HG03045 (cell line): ENCODE data around the gene OR1J2.
"Not testable (repeated sequence)": the region's sequence is repeated elsewhere in the genome, so short reads cannot be mapped to it uniquely, and the experiment has no call there.

Experiments
- ATAC-seq: cut with Tn5 transposase; IDR thresholded peaks from one replicate; pipeline ENCODE4 v1.9.1; 2021; ENCODE audit warnings: mild to moderate bottlenecking, moderate library complexity; ENCODE audit not compliant: unreplicated experiment

The OR1J2 gene, protein sequence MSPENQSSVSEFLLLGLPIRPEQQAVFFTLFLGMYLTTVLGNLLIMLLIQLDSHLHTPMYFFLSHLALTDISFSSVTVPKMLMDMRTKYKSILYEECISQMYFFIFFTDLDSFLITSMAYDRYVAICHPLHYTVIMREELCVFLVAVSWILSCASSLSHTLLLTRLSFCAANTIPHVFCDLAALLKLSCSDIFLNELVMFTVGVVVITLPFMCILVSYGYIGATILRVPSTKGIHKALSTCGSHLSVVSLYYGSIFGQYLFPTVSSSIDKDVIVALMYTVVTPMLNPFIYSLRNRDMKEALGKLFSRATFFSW

GRCh38 chr9:122510502-122510901 is at the start of gene OR1J2:
OR1J2 (plus strand) TSS chr9:122510802; CDS start chr9:122510802, 0 bp downstream.
- ATAC-seq, result no peak

GRCh38 chr9:122463828-122464632 is 46.6 kb upstream of the OR1J2 start:
- ATAC-seq, result no peak

DNA sequence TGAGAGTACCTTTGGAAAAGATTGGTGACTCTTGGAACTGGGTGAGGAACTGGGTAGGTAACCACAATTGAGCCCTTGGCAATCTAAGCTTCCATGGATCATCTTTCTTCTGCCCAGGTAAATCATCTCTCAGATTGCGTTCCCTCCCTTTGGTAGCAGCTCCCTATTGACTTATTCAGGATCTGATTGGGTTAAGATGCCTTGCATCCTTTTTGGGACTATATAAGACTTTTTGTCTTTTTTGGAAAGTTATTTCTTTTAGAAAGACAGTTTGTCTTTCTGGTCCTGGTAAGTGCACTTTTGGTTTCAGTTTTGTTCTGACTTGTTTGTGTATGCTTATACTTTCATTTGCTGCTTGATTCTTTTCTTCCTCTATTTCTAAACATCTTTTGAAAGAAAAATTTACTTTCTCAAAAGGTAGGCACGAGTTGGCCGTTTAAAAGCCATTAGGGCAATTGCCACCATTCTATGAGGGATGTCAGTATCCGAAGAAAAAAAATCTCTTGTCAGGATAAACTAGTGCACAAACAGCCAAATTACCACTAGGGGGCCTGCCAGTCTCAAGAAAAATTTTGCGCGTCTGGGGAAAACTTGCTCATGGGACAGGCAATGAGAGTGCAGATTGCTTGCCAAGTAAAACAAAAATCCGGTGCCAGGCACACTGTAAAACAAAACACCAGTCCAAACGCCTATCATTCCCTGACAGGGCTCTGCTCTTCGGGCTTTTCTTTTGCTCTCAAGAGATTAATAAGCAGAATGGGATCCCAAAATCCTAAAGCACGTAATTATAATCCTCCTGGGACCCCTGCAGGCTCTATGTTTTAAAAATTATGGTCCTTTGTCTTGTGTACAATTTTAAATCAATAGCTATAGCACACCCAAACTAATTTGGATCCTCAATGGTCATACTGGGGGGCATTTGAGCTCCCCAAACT is 45.7 kb upstream of the OR1J2 start:
- no peak for ATAC-seq

DNA sequence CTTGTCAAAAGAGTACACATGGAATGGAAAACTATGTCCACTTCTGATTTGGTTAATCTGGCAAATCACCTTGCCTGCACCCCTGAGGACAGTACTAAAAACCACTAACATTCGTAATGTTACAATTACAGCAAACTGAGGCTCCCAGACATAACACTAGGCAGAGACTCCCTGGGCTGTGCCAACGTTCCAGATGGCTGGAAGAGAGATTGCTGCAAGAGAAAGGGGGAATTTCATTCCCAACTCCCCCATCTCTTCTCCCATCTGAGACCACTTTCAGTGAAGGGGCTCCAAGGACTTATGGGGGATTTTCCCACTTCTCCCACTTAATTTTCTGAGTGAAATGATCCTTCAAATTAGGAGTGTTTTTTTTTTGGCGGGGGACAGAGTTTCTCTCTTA is 44.1 kb upstream of the OR1J2 start:
- no peak for ATAC-seq

GRCh38 chr9:122468735-122469134 is 41.9 kb upstream of the OR1J2 start:
- no peak for ATAC-seq

GRCh38 chr9:122474561-122474960 is 36.0 kb upstream of the OR1J2 start:
- ATAC-seq, result no peak

GRCh38 chr9:122475717-122476116 is 34.9 kb upstream of the OR1J2 start:
- ATAC-seq, result no peak

GRCh38 chr9:122477346-122477745 is 33.3 kb upstream of the OR1J2 start:
- no peak for ATAC-seq

- no peak for ATAC-seq
Observed at GRCh38 chr9:122477826-122478225, 32.8 kb upstream of the OR1J2 start, which contains the start of gene OR1J1. OR1J1 (minus strand) TSS chr9:122477926; CDS start chr9:122477926, 0 bp downstream.

- ATAC-seq, result no peak
Observed at GRCh38 chr9:122479062-122479461, 31.5 kb upstream of the OR1J2 start.

DNA sequence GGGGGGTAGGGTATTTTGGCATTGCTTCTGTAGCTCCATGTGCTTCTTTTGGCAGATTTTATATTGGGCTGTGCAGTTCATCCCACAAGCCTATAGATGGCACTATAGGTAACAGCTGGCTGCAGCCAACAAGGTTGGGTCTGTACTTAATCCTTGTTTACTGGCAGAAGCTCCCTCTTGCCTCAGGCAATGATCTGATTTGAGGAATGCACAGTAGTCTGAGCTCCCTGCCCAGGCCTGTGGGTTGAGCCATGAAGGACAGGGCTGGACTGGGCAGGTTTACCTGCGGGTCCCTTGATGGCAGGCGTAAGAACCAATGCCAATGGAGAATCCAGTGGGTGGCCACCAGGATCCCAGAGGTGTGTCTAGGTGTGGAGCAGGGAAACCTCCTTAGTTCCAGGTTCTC is 11.7 kb upstream of the OR1J2 start:
- ATAC-seq, result no peak

DNA sequence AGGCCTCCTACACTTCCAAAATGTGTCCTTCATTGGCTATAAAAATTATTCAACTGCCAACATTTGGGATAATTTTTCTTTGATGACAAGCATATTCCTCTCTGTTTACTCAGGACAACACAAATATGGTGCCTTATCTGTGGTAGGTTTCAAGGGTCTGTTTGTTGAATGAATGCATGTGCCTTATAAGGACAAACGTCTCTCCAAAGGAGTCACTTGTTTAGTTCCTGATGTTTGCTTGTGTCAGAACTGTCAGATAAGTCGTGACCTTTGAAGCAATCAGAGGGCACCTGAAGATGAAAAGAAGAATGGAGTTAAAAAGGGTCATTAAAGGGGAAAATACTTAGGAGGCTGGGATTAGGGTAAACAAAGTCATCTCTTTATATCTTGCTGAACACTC is 3.6 kb upstream of the OR1J2 start:
- no peak for ATAC-seq

DNA sequence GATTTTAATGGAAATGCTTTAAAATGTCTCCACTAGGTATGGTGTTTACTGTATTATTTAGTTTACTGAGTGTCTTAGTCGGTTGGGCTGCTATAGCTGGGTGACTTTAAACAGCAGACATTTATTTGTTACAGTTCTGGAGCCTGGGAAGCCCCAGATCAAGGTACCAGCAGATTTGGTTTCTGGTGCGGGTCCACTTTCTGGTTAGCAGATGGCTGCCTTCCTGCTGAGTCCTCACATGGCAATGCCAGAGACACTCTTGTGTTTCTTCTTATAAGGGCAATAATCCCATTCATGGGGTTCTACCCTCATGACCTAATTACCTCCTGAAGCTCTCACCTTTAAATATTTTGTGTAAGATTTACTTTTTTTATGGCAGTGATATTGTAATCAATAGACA is 7.6 kb downstream of the OR1J2 start:
- no peak for ATAC-seq

GRCh38 chr9:122518841-122519240 is 8.2 kb downstream of the OR1J2 start, which contains the start of gene OR1J4:
OR1J4 (plus strand) TSS chr9:122519141; CDS start chr9:122519141, 0 bp downstream.
- no peak for ATAC-seq

DNA sequence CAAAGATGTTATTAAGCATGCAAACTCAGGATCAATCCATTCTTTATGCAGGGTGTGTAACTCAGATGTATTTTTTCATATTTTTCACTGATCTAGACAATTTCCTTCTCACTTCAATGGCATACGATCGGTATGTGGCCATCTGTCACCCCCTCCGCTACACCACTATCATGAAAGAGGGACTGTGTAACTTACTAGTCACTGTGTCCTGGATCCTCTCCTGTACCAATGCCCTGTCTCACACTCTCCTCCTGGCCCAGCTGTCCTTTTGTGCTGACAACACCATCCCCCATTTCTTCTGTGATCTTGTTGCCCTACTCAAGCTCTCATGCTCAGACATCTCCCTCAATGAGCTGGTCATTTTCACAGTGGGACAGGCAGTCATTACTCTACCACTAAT is 8.8 kb downstream of the OR1J2 start:
- ATAC-seq, result no peak

DNA sequence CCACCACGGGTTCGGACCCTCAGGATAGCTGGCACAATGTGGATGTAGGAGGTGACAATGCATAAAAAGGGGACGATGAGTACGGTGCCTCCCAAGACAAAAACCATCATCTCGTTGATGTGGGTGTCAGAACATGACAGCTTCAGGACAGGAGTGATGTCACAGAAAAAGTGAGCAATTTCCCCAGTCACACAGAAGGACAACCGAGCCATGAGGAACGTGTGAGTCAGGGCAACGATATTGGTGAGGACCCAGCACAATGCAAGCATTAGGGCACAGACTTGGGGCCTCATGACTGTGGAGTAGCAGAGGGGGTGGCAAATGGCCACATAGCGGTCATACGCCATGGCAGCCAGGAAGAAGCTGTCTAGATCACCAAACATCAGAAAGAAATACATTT is 16.0 kb downstream of the OR1J2 start:
- no peak for ATAC-seq

DNA sequence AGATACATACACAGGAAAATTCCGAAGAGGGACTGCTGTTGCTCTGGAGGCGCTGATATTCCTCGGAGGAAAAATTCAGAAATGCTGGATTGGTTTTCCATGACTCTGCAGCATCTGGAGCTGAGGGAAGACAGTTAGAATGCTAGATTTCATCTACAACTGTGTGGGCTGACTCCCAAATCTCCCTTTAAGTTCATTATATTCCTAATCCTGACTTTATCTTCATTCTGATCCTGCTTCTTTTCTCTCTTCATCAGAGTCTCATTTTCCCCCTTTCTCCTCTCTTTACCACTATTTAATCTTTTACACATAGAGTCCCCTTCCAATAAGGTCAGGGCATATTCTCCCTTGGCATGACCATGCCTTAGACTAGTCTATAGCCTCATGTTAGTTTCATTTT is 16.6 kb downstream of the OR1J2 start, which contains the start of gene OR1N1:
Gene OR1N1, minus strand, starts transcription at position 101 of the 400 bp plus-strand sequence. Its CDS starts 0 bp downstream, at position 101.
- ATAC-seq, result no peak

DNA sequence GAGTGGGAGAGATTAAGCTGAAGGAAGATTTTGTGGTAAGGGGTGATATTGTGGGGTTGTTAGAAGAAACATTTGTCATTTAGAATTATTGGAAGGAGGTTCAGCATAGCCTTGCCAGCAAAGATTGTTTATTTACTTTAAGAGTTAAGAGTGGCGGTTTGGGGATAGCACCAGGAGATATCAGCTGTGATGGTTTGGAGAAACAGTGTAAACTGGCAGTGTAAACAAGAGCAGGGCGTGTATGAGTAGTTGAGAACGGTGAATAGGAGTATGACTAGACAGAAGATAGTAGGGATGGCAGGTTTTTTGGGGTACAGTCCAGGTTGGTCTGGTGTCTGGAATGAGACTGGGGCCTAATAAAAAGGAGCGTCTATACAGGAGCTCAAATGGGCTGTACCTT is 20.6 kb downstream of the OR1J2 start:
- not testable (repeated sequence) for ATAC-seq

DNA sequence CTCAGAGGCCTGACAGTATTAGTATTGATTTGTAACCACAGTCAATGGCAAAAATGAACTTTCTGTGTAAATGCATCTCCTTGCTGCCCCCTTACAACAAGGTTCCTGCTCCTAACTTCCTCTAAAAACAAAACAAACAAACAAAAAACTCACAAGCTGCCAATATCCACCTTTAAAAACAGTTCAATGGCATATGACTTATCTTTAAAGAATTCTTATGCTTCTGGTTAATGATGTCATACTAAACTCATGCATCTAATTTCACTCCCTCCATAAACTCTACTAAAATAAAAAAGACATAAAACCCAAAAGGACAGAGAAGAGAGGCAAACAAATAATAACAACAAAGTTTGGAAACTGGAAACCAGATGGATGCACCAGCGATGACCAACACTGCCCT is 25.5 kb downstream of the OR1J2 start:
- no peak for ATAC-seq

GRCh38 chr9:122537066-122537465 is 26.5 kb downstream of the OR1J2 start:
- ATAC-seq, result not testable (repeated sequence)

GRCh38 chr9:122538757-122539156 is 28.2 kb downstream of the OR1J2 start:
- no peak for ATAC-seq
